GM12878 (cell line): Measurements from ENCODE around the gene PHC3. TPM values are rescaled to one million over a fixed set of nuclear protein-coding genes. Genes with fewer than 3 reads are reported as not detected.

Source experiments
- ASH2L ChIP-seq: fragments of 300-600, 200-600 bp; sonication (generic); IDR thresholded peaks from 2 replicates; pipeline ENCODE4 v1.6.1; 2017; ENCODE audit warnings: low read depth, mild to moderate bottlenecking, borderline replicate concordance
- BHLHE40 ChIP-seq, 2 experiments: fragments of 450-650 bp in 1 of 2; IDR thresholded peaks; 2 replicates each; pipeline ENCODE4 v1.6.1; 2011 to 2017; ENCODE audit warnings: low read depth in 2 of 2, borderline replicate concordance in 1 of 2, improper control_type of control experiment in 1 of 2, low read length in 1 of 2, mild to moderate bottlenecking in 1 of 2
- CREM ChIP-seq: IDR thresholded peaks from 2 replicates; pipeline ENCODE4 v1.6.1; 2014; ENCODE audit warnings: antibody characterized with exemption, low read depth
- E2F8 ChIP-seq: fragments of 450-650 bp; IDR thresholded peaks from 2 replicates; pipeline ENCODE4 v1.6.1; 2018; ENCODE audit warnings: mild to moderate bottlenecking, low read depth, moderate library complexity; ENCODE audit not compliant: partially characterized antibody
- ETV6 ChIP-seq, 2 experiments: fragments of 450-650 bp in 1 of 2; IDR thresholded peaks in 1 of 2; conservative IDR thresholded peaks in 1 of 2; 2 replicates each; pipeline ENCODE4 v1.6.1; 2014; ENCODE audit warnings: antibody characterized with exemption in 1 of 2, borderline replicate concordance in 1 of 2, low read depth in 1 of 2, mild to moderate bottlenecking in 1 of 2, moderate library complexity in 1 of 2
- MTA3 ChIP-seq: IDR thresholded peaks from 2 replicates; pipeline ENCODE4 v1.6.1; 2012; ENCODE audit warnings: low read length, inconsistent platforms, borderline replicate concordance
- NBN ChIP-seq: fragments of 450-650 bp; IDR thresholded peaks from 2 replicates; pipeline ENCODE4 v1.6.1; 2016
- NFXL1 ChIP-seq: fragments of 450-650 bp; IDR thresholded peaks from 2 replicates; pipeline ENCODE4 v1.6.1; 2017; ENCODE audit warnings: antibody characterized with exemption, mild to moderate bottlenecking, borderline replicate concordance
- NR2C2 ChIP-seq: IDR thresholded peaks from 2 replicates; pipeline ENCODE4 v1.6.1; 2011; ENCODE audit warnings: borderline replicate concordance, low read depth; ENCODE audit not compliant: control insufficient read depth, insufficient read length
- PAX5 ChIP-seq: IDR thresholded peaks from 2 replicates; pipeline ENCODE4 v1.6.1; 2011; ENCODE audit warnings: low read depth, low read length, borderline replicate concordance
- PKNOX1 ChIP-seq: fragments of 450-650 bp; IDR thresholded peaks from 2 replicates; pipeline ENCODE4 v1.6.1; 2016; ENCODE audit warnings: mild to moderate bottlenecking
- PML ChIP-seq: IDR thresholded peaks from 2 replicates; pipeline ENCODE4 v1.6.1; 2012; ENCODE audit warnings: low read length, inconsistent platforms
- PRDM15 ChIP-seq: fragments of 450-650 bp; formaldehyde crosslinking; IDR thresholded peaks from 2 replicates; pipeline ENCODE4 v1.4.0; 2020; ENCODE audit warnings: mild to moderate bottlenecking, moderate library complexity
- RB1 ChIP-seq: fragments of 450-650 bp; formaldehyde crosslinking; IDR thresholded peaks from 2 replicates; pipeline ENCODE4 v1.6.1; 2017; ENCODE audit warnings: mild to moderate bottlenecking, borderline replicate concordance
- SUPT20H ChIP-seq: IDR thresholded peaks from 2 replicates; pipeline ENCODE4 v1.6.1; 2011; ENCODE audit warnings: low read depth, mild to moderate bottlenecking, low read length, moderate library complexity, borderline replicate concordance; ENCODE audit not compliant: control insufficient read depth
- YY1 ChIP-seq: IDR thresholded peaks from 2 replicates; pipeline ENCODE4 v1.6.1; 2011; ENCODE audit warnings: low read depth, mild to moderate bottlenecking, low read length
- ZBED1 ChIP-seq: IDR thresholded peaks from 2 replicates; pipeline ENCODE4 v1.6.1; 2016; ENCODE audit warnings: borderline replicate concordance
- polyA plus RNA-seq, 11 experiments: library from polyadenylated mRNA; depleted of rRNA in 4 of 11; unstranded in 6 of 11; stranded (reverse) in 5 of 11; fragments of >200 nt; fragmentation: Nextera tagmentation in 4 of 11; fragmentation: Illumina TruSeq in 1 of 11; extraction: Ambion mirVana in 4 of 11; extraction: Trizol in 1 of 11; gene quantifications; 1 replicate in 1 of 11; 2 replicates in 10 of 11; pipeline versions ENCODE4 v1.2.1 to v1.2.3, GENCODE V29; 2011 to 2016; ENCODE audit warnings: inconsistent platforms in 2 of 11, missing spikeins in 2 of 11, low read depth in 1 of 11
- total RNA-seq, 4 experiments: library from RNA; depleted of rRNA in 3 of 4; stranded (reverse); fragments of >200 nt in 3 of 4; fragmentation: Illumina TruSeq in 1 of 4; extraction: Trizol in 1 of 4; gene quantifications; 2 replicates each; pipeline versions ENCODE4 v1.2.1 to v1.2.3, GENCODE V29; 2013 to 2021
- TF ChIP-seq, protein P1 (sequence below): fragments of 450-650 bp; IDR thresholded peaks from 2 replicates; pipeline ENCODE4 v1.6.1; 2014; ENCODE audit warnings: mild to moderate bottlenecking
- TF ChIP-seq, protein P2 (sequence below): fragments of 450-650 bp; IDR thresholded peaks from 2 replicates; pipeline ENCODE4 v1.6.1; 2017; ENCODE audit warnings: mild to moderate bottlenecking, low read depth, inconsistent platforms; ENCODE audit not compliant: poor library complexity, severe bottlenecking

Gene PHC3
- total and polyA plus RNA-seq, 10 of the 15 experiments (the other 5 are each of a cell fraction or from before 2014, with no cell fraction given): 3.3 to 62.3 (median 22.1) TPM

DNA sequence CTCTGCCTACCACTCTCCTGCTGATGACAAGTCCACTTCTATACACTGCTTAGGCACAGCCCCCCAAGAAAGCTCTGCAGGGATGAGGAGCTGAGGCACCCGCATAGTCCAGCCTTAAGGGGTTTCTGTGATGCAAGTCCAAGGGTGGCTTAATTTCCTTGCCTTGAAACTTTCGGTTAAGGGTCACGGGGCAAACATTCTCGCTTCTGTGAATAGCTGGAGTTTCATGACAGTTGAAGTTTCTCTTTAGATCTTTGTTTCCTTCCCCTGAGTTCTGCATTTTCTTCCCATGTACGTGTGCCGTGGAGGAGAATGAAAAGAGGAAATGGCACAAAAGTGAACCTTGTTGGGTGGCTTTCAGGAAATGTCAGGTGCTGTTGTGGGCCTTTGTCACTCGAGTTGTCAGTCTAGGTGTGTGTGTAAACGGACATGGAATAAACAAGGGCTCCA, 136.7 kb downstream of the PHC3 start (continued):
- TF ChIP-seq PRDM15 (CRISPR knock-in tag) (no peak), NBN (no peak), E2F8 (no peak), ZBED1 (peak; percentile 63; the same call in 1 of the 2 replicates), NFXL1 (no peak), MTA3 (peak; percentile 70), ETV6 (conservative IDR thresholded peaks at IDR 0.05 in 1 of 2, IDR thresholded peaks at IDR 0.05 in 1 of 2; ENCODE audit: borderline replicate concordance in 1 of 2, low read depth in 1 of 2) (peak in 1 of 2 experiments; percentile 95; a peak in 2 of 4 replicates), PKNOX1 (peak; percentile 75), NR2C2 (no peak), SUPT20H (no peak), ASH2L (no peak), PML (no peak; the same call in 1 of the 2 replicates), YY1 (no peak), BHLHE40 (IDR thresholded peaks at IDR 0.05; ENCODE audit: borderline replicate concordance in 1 of 2, low read depth in 2 of 2, low read length in 1 of 2) (peak; percentile 89 to 90), PAX5 (peak; percentile 86; the same call in 1 of the 2 replicates), CREM (peak; percentile 77; the same call in 1 of the 2 replicates), RB1 (no peak)
- TF ChIP-seq, protein P1, sequence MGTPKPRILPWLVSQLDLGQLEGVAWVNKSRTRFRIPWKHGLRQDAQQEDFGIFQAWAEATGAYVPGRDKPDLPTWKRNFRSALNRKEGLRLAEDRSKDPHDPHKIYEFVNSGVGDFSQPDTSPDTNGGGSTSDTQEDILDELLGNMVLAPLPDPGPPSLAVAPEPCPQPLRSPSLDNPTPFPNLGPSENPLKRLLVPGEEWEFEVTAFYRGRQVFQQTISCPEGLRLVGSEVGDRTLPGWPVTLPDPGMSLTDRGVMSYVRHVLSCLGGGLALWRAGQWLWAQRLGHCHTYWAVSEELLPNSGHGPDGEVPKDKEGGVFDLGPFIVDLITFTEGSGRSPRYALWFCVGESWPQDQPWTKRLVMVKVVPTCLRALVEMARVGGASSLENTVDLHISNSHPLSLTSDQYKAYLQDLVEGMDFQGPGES: no peak
- TF ChIP-seq, protein P2, sequence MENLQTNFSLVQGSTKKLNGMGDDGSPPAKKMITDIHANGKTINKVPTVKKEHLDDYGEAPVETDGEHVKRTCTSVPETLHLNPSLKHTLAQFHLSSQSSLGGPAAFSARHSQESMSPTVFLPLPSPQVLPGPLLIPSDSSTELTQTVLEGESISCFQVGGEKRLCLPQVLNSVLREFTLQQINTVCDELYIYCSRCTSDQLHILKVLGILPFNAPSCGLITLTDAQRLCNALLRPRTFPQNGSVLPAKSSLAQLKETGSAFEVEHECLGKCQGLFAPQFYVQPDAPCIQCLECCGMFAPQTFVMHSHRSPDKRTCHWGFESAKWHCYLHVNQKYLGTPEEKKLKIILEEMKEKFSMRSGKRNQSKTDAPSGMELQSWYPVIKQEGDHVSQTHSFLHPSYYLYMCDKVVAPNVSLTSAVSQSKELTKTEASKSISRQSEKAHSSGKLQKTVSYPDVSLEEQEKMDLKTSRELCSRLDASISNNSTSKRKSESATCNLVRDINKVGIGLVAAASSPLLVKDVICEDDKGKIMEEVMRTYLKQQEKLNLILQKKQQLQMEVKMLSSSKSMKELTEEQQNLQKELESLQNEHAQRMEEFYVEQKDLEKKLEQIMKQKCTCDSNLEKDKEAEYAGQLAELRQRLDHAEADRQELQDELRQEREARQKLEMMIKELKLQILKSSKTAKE: peak; percentile 68
